ENCODE data around the gene STPG2.

Gene STPG2

GRCh38 chr4:98166731-98167041, 23.4 kb upstream of the STPG2 start:
- H3K27ac ChIP-seq: peak overlapping the region; percentile 61
- TF ChIP-seq, protein P1, sequence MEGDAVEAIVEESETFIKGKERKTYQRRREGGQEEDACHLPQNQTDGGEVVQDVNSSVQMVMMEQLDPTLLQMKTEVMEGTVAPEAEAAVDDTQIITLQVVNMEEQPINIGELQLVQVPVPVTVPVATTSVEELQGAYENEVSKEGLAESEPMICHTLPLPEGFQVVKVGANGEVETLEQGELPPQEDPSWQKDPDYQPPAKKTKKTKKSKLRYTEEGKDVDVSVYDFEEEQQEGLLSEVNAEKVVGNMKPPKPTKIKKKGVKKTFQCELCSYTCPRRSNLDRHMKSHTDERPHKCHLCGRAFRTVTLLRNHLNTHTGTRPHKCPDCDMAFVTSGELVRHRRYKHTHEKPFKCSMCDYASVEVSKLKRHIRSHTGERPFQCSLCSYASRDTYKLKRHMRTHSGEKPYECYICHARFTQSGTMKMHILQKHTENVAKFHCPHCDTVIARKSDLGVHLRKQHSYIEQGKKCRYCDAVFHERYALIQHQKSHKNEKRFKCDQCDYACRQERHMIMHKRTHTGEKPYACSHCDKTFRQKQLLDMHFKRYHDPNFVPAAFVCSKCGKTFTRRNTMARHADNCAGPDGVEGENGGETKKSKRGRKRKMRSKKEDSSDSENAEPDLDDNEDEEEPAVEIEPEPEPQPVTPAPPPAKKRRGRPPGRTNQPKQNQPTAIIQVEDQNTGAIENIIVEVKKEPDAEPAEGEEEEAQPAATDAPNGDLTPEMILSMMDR (conservative IDR thresholded peaks at IDR 0.05; ENCODE audit: low read depth): no peak
- no peak for DNase-seq (ENCODE audit: low spot score)
- POLR2A ChIA-PET (ENCODE audit: low non-redundant PET): no interaction called here
- CTCF ChIA-PET: interaction anchor here (0.6 kb wide), 1 partner anchor 29 kb away, joined by 4 read pairs; no protein-coding TSS in a partner anchor

- peak overlapping the region; percentile 61 for H3K27ac ChIP-seq
- ChIA-PET CTCF (interaction anchor here (0.6 kb wide), 1 partner anchor 29 kb away, joined by 4 read pairs; no protein-coding TSS in a partner anchor), POLR2A (ENCODE audit: low non-redundant PET) (no interaction called here)
- TF ChIP-seq, protein P1 (conservative IDR thresholded peaks at IDR 0.05; ENCODE audit: low read depth): no peak
- peak; percentile 92 for DNase-seq (ENCODE audit: low spot score)
These were observed 22.9 kb upstream of the STPG2 start for GRCh38 chr4:98166025-98166730.

DNA sequence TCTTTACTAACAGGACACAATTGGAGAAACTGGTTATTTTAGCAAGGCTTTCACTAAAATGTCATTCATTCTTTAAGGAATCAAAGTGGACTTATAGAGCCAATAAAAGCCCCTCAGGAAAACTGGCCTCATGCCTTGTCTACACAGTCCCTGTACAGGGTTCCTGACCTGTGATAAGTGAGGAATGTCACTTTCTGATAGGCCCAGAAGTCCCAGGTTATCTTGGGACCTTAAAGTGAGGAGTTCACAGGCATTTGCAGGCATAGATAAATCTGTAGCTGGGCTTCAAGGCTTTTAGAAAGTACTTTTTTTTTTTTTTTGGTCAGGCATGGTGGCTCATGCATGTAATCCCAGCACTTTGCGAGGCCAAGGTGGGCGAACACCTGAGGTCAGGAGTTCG, 19.4 kb upstream of the STPG2 start:
- TF ChIP-seq, protein P1 (conservative IDR thresholded peaks at IDR 0.05; ENCODE audit: low read depth): no peak
- H3K27ac ChIP-seq: no peak overlapping the region
- POLR2A ChIA-PET (ENCODE audit: low non-redundant PET): no interaction called here
- DNase-seq (ENCODE audit: low spot score): no peak
- CTCF ChIA-PET: no interaction called here

DNA sequence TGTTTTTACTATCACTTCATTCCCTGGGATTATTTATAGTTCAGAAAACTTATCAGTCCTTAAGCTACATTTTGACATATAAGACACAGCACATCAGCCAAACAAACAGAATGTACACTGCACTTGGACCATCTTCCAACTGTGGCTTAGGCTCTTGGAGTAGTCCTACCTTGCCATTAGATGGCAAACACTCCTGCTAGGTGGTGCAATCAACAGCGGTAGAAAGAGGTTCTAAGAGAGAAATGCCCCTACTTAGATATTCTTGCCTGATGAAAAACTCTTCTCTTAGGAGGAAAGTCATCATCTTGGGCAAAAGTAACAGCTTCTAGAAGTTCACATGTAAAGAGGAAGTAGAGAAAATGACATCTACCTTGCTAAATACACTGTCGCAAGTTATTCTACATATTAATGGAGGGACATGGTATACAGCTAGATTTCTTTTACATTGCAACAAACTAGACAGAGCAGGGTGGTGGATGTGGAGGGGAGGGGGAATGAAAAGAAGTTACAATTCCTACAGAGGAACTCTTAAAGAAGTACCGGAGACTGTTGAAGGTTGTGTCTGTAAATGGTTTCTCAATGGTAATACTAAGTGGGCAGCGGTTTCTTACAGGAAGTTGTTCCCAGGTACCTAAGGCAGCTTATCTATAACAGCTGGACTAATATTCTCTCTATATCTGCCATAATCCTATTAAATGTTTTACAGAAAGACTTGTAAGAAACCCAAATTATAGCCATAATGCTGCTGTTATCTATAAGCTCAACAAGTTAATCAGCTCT, 8.1 kb upstream of the STPG2 start:
- ChIA-PET CTCF (interaction anchor here (0.6 to 0.7 kb wide), 2 partner anchors 16 to 136 kb away, joined by 3 to 4 read pairs; no protein-coding TSS in a partner anchor), POLR2A (ENCODE audit: low non-redundant PET) (no interaction called here)
- H3K27ac ChIP-seq: no peak overlapping the region
- no peak for DNase-seq (ENCODE audit: low spot score)
- TF ChIP-seq, protein P1 (conservative IDR thresholded peaks at IDR 0.05; ENCODE audit: low read depth): no peak

DNA sequence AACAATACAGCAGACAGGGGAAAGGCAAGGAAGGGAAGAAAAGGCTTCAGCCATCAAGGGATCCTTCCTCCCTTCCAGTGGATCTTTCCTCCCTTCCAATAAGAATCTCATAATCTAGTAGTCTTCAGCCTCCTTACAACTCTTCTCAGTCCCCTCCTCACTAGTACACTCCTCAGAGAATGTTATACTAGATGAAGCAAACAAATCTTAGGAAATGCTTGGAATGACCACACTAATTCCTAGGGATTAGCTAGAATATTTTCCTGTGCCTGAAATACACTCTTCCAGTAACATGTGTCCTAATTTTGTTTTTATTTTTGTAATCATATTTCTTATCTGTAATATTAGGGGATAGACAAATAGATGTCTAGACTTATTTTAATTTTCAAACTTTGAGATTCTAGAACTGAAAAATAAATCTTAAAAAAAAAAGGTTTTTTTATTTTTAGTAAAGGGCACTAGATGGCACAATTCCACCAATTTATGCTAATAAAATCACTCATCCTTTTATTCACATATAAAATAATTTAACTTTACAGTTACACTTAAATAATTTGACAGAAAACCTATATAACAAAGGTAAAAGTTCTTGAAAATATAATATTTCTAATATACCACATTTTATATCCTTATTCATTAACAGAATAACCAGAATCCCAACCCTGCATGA, 7.0 kb upstream of the STPG2 start:
- POLR2A ChIA-PET (ENCODE audit: low non-redundant PET): no interaction called here
- no peak for DNase-seq (ENCODE audit: low spot score)
- H3K27ac ChIP-seq: no peak overlapping the region
- CTCF ChIA-PET: interaction anchor here (0.7 kb wide), 1 partner anchor 110 kb away, joined by 4 read pairs; no protein-coding TSS in a partner anchor
- TF ChIP-seq, protein P1 (conservative IDR thresholded peaks at IDR 0.05; ENCODE audit: low read depth): no peak; the same call in 1 of the 2 replicates

GRCh38 chr4:98148856-98149255, 5.6 kb upstream of the STPG2 start:
- TF ChIP-seq, protein P1 (conservative IDR thresholded peaks at IDR 0.05; ENCODE audit: low read depth): no peak
- CTCF ChIA-PET: no interaction called here
- POLR2A ChIA-PET (ENCODE audit: low non-redundant PET): no interaction called here
- no peak for DNase-seq (ENCODE audit: low spot score)
- H3K27ac ChIP-seq: no peak overlapping the region

All from RWPE1 (cell line).